VCaP (cell line): ENCODE data around the gene RALGAPA2.

ENCODE experiments used
- H3K27ac ChIP-seq: fragments of 450-650 bp; 2 replicates; pipeline ENCODE4 v1.5.1; 2017
- CTCF ChIP-seq: fragments of 450-650 bp; conservative IDR thresholded peaks from 2 replicates; pipeline ENCODE4 v1.5.1; 2017; ENCODE audit warnings: mild to moderate bottlenecking, moderate library complexity

The RALGAPA2 gene

GRCh38 chr20:20578838-20579237, 133.6 kb downstream of the RALGAPA2 start:
- TF ChIP-seq CTCF: no peak

GRCh38 chr20:20573797-20574196, 138.6 kb downstream of the RALGAPA2 start:
- no peak for TF ChIP-seq CTCF
- H3K27ac ChIP-seq: no peak overlapping the region; the same call in 1 of the 2 replicates

More at GRCh38 chr20:20578838-20579237, 133.6 kb downstream of the RALGAPA2 start:
- H3K27ac ChIP-seq: no peak overlapping the region

GRCh38 chr20:20571068-20571780, 141.2 kb downstream of the RALGAPA2 start:
- H3K27ac ChIP-seq: peak overlapping the region; percentile 47; the same call in 1 of the 2 replicates
- TF ChIP-seq CTCF: no peak

- H3K27ac ChIP-seq: peak overlapping the region; percentile 47
- peak; percentile 91 for TF ChIP-seq CTCF
Measured at GRCh38 chr20:20568604-20569205, 143.7 kb downstream of the RALGAPA2 start.

- H3K27ac ChIP-seq: peak overlapping the region; percentile 47; the same call in 1 of the 2 replicates
- TF ChIP-seq CTCF: no peak
Measured at GRCh38 chr20:20567712-20568111, 144.7 kb downstream of the RALGAPA2 start.

- no peak for TF ChIP-seq CTCF
- peak overlapping the region; percentile 47 for H3K27ac ChIP-seq
Measured at GRCh38 chr20:20566516-20566915, 145.9 kb downstream of the RALGAPA2 start.

GRCh38 chr20:20564279-20564678, 148.2 kb downstream of the RALGAPA2 start:
- TF ChIP-seq CTCF: no peak
- no peak overlapping the region for H3K27ac ChIP-seq
